DND-41 (cell line): ENCODE results near the gene SEMA3A.

Experiments used
- ATAC-seq: fragments of 200-7000 bp; cut with Tn5 transposase; 3 replicates; pipeline ENCODE4 v1.9.1; 2021; ENCODE audit warnings: low read depth; ENCODE audit not compliant: insufficient read depth
- DNase-seq: peaks from one replicate; pipeline ENCODE4 v3.0.0-alpha.2; 2020
- H2AFZ ChIP-seq: 2 replicates; pipeline ENCODE4 v1.6.0; 2012; ENCODE audit warnings: low read depth, low read length
- H3K27ac ChIP-seq: 2 replicates; pipeline ENCODE4 v1.5.1; 2012; ENCODE audit warnings: low read length, inconsistent platforms
- H3K27me3 ChIP-seq: fragments of 200-600 bp; sonication (generic); 2 replicates; pipeline ENCODE4 v1.6.0; 2012; ENCODE audit warnings: low read length, mild to moderate bottlenecking, inconsistent platforms; ENCODE audit not compliant: insufficient read depth, poor library complexity
- H3K36me3 ChIP-seq: 2 replicates; pipeline ENCODE4 v1.5.1; 2012; ENCODE audit warnings: low read length, inconsistent platforms; ENCODE audit not compliant: insufficient read depth
- H3K4me1 ChIP-seq: 2 replicates; pipeline ENCODE4 v1.5.1; 2012; ENCODE audit warnings: mild to moderate bottlenecking, low read length; ENCODE audit not compliant: insufficient read depth
- H3K4me2 ChIP-seq: 2 replicates; pipeline ENCODE4 v1.6.0; 2012; ENCODE audit warnings: mild to moderate bottlenecking, moderate library complexity, low read length, inconsistent platforms; ENCODE audit not compliant: insufficient read depth
- H3K4me3 ChIP-seq, 2 experiments: fragments of 200-600 bp in 1 of 2; shearing (Covaris generic) in 1 of 2; 2 replicates each; pipeline ENCODE4 v1.5.1; 2012 to 2016; ENCODE audit warnings: inconsistent platforms in 2 of 2, low read length in 2 of 2, mild to moderate bottlenecking in 2 of 2, low read depth in 1 of 2, moderate library complexity in 1 of 2
- H3K79me2 ChIP-seq: 2 replicates; pipeline ENCODE4 v1.6.0; 2012; ENCODE audit warnings: low read length, inconsistent platforms; ENCODE audit not compliant: insufficient read depth
- H3K9ac ChIP-seq: 2 replicates; pipeline ENCODE4 v1.6.0; 2012; ENCODE audit warnings: low read depth, mild to moderate bottlenecking, inconsistent platforms, low read length, moderate library complexity
- H3K9me3 ChIP-seq: 2 replicates; pipeline ENCODE4 v1.5.1; 2012; ENCODE audit warnings: low read length, moderate library complexity, mild to moderate bottlenecking, inconsistent platforms; ENCODE audit not compliant: insufficient read depth, severe bottlenecking
- H4K20me1 ChIP-seq: 2 replicates; pipeline ENCODE4 v1.6.0; 2012; ENCODE audit warnings: low read length; ENCODE audit not compliant: insufficient read depth
- EZH2 ChIP-seq: IDR thresholded peaks from 3 replicates; pipeline ENCODE4 v1.6.1; 2012; ENCODE audit warnings: borderline replicate concordance, low read depth, mild to moderate bottlenecking, moderate library complexity, low read length, inconsistent platforms; ENCODE audit not compliant: severe bottlenecking
- TF ChIP-seq, protein P1 (sequence below): IDR thresholded peaks from 2 replicates; pipeline ENCODE4 v1.5.1; 2012; ENCODE audit warnings: borderline replicate concordance, low read length, moderate library complexity, mild to moderate bottlenecking; ENCODE audit not compliant: poor library complexity, severe bottlenecking; ENCODE audit errors: extremely low read depth

The SEMA3A gene

DNA sequence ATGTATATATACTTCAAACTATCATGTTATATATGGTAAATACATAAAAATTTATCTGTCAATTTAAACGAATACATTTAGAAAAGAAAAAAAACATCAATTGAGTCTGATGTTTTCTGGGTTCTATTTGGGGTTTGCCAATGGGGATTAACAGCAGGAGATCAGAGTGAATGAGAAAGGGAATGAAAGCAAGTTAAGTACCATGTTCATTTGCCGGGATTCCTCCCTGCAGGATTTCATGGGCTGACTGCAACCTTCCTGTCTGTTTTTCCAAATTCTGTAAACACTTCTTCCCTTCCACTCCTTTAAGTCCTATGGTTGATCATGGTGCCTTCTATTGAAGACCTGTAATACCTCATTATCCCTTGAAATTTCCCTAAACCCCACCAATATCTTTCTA is 33.9 kb upstream of the SEMA3A start:
- no peak overlapping the region for H3K9ac ChIP-seq
- no peaks in the 10 kb centered on the region for H3K79me2 ChIP-seq
- no peak overlapping the region for H3K27ac ChIP-seq
- ATAC-seq (no peak), DNase-seq (no peak)
- H3K4me2 ChIP-seq = no peak overlapping the region
- no peak overlapping the region for H2AFZ ChIP-seq
- H4K20me1 ChIP-seq = no peaks in the 10 kb centered on the region
- no peaks in the 10 kb centered on the region for H3K27me3 ChIP-seq
- H3K9me3 ChIP-seq = no peaks in the 10 kb centered on the region
- no peak overlapping the region for H3K4me3 ChIP-seq
- no peaks in the 10 kb centered on the region for H3K36me3 ChIP-seq
- no peak for TF ChIP-seq EZH2
- H3K4me1 ChIP-seq = no peaks in the 10 kb centered on the region

DNA sequence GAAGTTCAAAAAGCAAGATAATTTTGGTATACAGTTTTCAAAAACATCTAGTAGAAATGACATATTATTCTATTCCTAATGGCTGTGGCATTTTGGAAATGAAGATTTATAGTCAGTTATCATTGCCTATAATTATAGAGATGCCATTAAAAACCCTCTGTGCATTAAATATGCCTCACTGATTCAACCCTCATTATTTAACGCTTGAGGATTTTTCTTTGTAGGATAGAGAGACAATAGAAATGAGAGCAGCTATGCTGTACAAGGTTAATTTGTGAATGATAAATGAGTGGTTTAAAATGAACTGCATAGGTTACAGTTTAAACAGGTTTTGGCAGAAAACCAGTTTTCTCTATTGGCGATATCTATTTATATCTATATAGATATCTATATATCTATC is 32.2 kb upstream of the SEMA3A start:
- Histone ChIP-seq H3K9me3 (no peaks in the 10 kb centered on the region), H3K4me2 (no peak overlapping the region), H3K4me1 (no peaks in the 10 kb centered on the region), H3K79me2 (no peaks in the 10 kb centered on the region), H2AFZ (no peak overlapping the region), H3K36me3 (no peaks in the 10 kb centered on the region), H3K9ac (no peak overlapping the region), H3K27me3 (no peaks in the 10 kb centered on the region), H3K4me3 (no peak overlapping the region), H3K27ac (no peak overlapping the region), H4K20me1 (no peaks in the 10 kb centered on the region)
- DNase-seq (no peak), ATAC-seq (no peak)
- TF ChIP-seq EZH2 = no peak
- TF ChIP-seq, protein P1, sequence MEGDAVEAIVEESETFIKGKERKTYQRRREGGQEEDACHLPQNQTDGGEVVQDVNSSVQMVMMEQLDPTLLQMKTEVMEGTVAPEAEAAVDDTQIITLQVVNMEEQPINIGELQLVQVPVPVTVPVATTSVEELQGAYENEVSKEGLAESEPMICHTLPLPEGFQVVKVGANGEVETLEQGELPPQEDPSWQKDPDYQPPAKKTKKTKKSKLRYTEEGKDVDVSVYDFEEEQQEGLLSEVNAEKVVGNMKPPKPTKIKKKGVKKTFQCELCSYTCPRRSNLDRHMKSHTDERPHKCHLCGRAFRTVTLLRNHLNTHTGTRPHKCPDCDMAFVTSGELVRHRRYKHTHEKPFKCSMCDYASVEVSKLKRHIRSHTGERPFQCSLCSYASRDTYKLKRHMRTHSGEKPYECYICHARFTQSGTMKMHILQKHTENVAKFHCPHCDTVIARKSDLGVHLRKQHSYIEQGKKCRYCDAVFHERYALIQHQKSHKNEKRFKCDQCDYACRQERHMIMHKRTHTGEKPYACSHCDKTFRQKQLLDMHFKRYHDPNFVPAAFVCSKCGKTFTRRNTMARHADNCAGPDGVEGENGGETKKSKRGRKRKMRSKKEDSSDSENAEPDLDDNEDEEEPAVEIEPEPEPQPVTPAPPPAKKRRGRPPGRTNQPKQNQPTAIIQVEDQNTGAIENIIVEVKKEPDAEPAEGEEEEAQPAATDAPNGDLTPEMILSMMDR = no peak

DNA sequence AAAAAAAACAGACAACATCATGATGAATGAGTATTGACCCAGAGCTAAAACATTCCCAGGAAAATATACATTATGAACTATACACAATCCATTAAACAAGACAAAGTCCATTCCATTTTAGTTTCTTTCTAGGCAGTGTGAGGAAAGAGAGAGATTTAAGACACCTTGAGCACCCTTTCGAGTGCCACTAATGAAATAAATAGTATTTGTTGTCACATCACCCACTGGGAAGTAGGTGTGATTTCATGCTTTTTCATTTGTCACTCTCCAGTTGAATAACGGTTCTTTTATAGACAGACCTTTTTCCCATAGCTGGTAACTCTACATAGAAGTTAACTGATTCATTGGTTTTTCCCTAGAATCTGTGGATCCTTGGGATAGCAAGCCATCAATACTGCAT is 29.9 kb upstream of the SEMA3A start:
- Histone ChIP-seq H3K9me3 (no peaks in the 10 kb centered on the region), H3K27me3 (no peaks in the 10 kb centered on the region), H3K36me3 (no peaks in the 10 kb centered on the region), H3K9ac (no peak overlapping the region), H3K4me1 (no peaks in the 10 kb centered on the region), H3K4me3 (no peak overlapping the region), H3K79me2 (no peaks in the 10 kb centered on the region), H2AFZ (no peak overlapping the region), H3K27ac (no peak overlapping the region), H4K20me1 (no peaks in the 10 kb centered on the region), H3K4me2 (no peak overlapping the region)
- no peak for TF ChIP-seq EZH2
- TF ChIP-seq, protein P1 = no peak
- DNase-seq (no peak), ATAC-seq (no peak)

GRCh38 chr7:84219310-84219709 is 24.7 kb upstream of the SEMA3A start:
- Histone ChIP-seq H3K4me2 (no peak overlapping the region), H2AFZ (no peak overlapping the region), H3K9ac (no peak overlapping the region), H3K4me3 (no peak overlapping the region), H3K9me3 (no peaks in the 10 kb centered on the region), H3K79me2 (no peaks in the 10 kb centered on the region), H3K27me3 (no peaks in the 10 kb centered on the region), H4K20me1 (no peaks in the 10 kb centered on the region), H3K27ac (no peak overlapping the region), H3K36me3 (no peaks in the 10 kb centered on the region), H3K4me1 (no peaks in the 10 kb centered on the region)
- ATAC-seq = no peak
- no peak for DNase-seq
- no peak for TF ChIP-seq EZH2
- TF ChIP-seq, protein P1 = no peak
